WTC11 (cell line): ENCODE results near the gene TNFAIP8L3. TPM values are rescaled to one million over a fixed set of nuclear protein-coding genes. Genes with fewer than 3 reads are reported as not detected.

Experiments
- ATAC-seq: fragments of 200-7000 bp; cut with Tn5 transposase; 2 replicates; pipeline ENCODE4 v1.10.0; 2021; ENCODE audit warnings: mild to moderate bottlenecking, moderate library complexity
- CTCF ChIA-PET: fragments of 300-600 bp; sonication (Branson Sonifier 250); formaldehyde crosslinking; loops from one replicate; lab custom pipeline; 2021; ENCODE audit warnings: antibody characterized with exemption; lab: Charles Lee
- POLR2A ChIA-PET: fragments of 350-600 bp; sonication (Branson Sonifier 250); formaldehyde crosslinking; loops from one replicate; lab custom pipeline; 2021; ENCODE audit warnings: antibody characterized with exemption; lab: Charles Lee
- DNase-seq: peaks from one replicate; pipeline ENCODE4 v3.0.0; 2021; ENCODE audit warnings: low spot score
- H3K27ac Mint-ChIP-seq: 2 replicates; pipeline ENCODE4 v1.8.0; 2021; ENCODE audit warnings: mixed read lengths
- H3K27me3 Mint-ChIP-seq: 2 replicates; pipeline ENCODE4 v1.8.0; 2021; ENCODE audit warnings: low read depth, mild to moderate bottlenecking, moderate library complexity, mixed read lengths
- H3K36me3 Mint-ChIP-seq: 2 replicates; pipeline ENCODE4 v1.8.0; 2021; ENCODE audit warnings: mixed read lengths
- H3K4me1 Mint-ChIP-seq: 2 replicates; pipeline ENCODE4 v1.8.0; 2022; ENCODE audit warnings: mixed read lengths
- H3K4me3 Mint-ChIP-seq: 2 replicates; pipeline ENCODE4 v1.8.0; 2021; ENCODE audit warnings: mild to moderate bottlenecking, moderate library complexity, mixed read lengths
- H3K9me3 Mint-ChIP-seq: 2 replicates; pipeline ENCODE4 v1.8.0; 2021; ENCODE audit warnings: mixed read lengths
- ATF1 ChIP-seq: sonication (generic); formaldehyde crosslinking; IDR thresholded peaks from 2 replicates; pipeline ENCODE4 v1.8.1; 2023; ENCODE audit warnings: mild to moderate bottlenecking, moderate library complexity, missing genetic modification reagents
- ATF3 ChIP-seq: sonication (generic); formaldehyde crosslinking; conservative IDR thresholded peaks from 2 replicates; pipeline ENCODE4 v1.8.1; 2022; ENCODE audit warnings: mild to moderate bottlenecking, missing genetic modification reagents
- CREB1 ChIP-seq: sonication (generic); formaldehyde crosslinking; IDR thresholded peaks from 2 replicates; pipeline ENCODE4 v1.8.0; 2023; ENCODE audit warnings: mild to moderate bottlenecking, missing genetic modification reagents
- E2F5 ChIP-seq: sonication (generic); formaldehyde crosslinking; IDR thresholded peaks from 2 replicates; pipeline ENCODE4 v1.8.1; 2022; ENCODE audit warnings: mild to moderate bottlenecking, moderate library complexity, missing genetic modification reagents
- ESRRA ChIP-seq: sonication (generic); formaldehyde crosslinking; IDR thresholded peaks from 2 replicates; pipeline ENCODE4 v1.8.1; 2022; ENCODE audit warnings: mild to moderate bottlenecking, missing genetic modification reagents, borderline replicate concordance
- GABPB1 ChIP-seq: sonication (generic); formaldehyde crosslinking; IDR thresholded peaks from 2 replicates; pipeline ENCODE4 v1.8.1; 2023; ENCODE audit warnings: mild to moderate bottlenecking, missing genetic modification reagents
- NFATC4 ChIP-seq: fragments of 250-450 bp; sonication (Bioruptor Pico); IDR thresholded peaks from 2 replicates; pipeline ENCODE4 v1.9.0; 2021; ENCODE audit warnings: mild to moderate bottlenecking
- PRDM15 ChIP-seq: sonication (generic); formaldehyde crosslinking; IDR thresholded peaks from 2 replicates; pipeline ENCODE4 v1.8.0; 2022; ENCODE audit warnings: missing genetic modification reagents
- RELA ChIP-seq: sonication (generic); formaldehyde crosslinking; IDR thresholded peaks from 2 replicates; pipeline ENCODE4 v1.8.1; 2022; ENCODE audit warnings: missing genetic modification reagents, mild to moderate bottlenecking, borderline replicate concordance
- SMAD3 ChIP-seq: sonication (generic); formaldehyde crosslinking; IDR thresholded peaks from 2 replicates; pipeline ENCODE4 v1.8.0; 2022; ENCODE audit warnings: missing genetic modification reagents, mild to moderate bottlenecking, borderline replicate concordance
- USF1 ChIP-seq: sonication (generic); formaldehyde crosslinking; IDR thresholded peaks from 2 replicates; pipeline ENCODE4 v1.8.0; 2022; ENCODE audit warnings: mild to moderate bottlenecking, missing genetic modification reagents
- ZNF416 ChIP-seq: fragments of 250-450 bp; sonication (Bioruptor Pico); IDR thresholded peaks from 2 replicates; pipeline ENCODE4 v1.9.0; 2021; ENCODE audit warnings: mild to moderate bottlenecking, inconsistent platforms
- ZNF423 ChIP-seq: fragments of 250-450 bp; sonication (Bioruptor Pico); IDR thresholded peaks from 2 replicates; pipeline ENCODE4 v2.1.2; 2022; ENCODE audit warnings: mild to moderate bottlenecking, moderate library complexity
- ZNF532 ChIP-seq: fragments of 250-450 bp; sonication (Bioruptor Pico); IDR thresholded peaks from 2 replicates; pipeline ENCODE4 v1.9.0; 2021; ENCODE audit warnings: mild to moderate bottlenecking, borderline replicate concordance
- total RNA-seq: library from RNA; stranded (reverse); gene quantifications from 3 replicates; pipeline ENCODE4 v1.2.3, GENCODE V29; 2021

The TNFAIP8L3 gene
- total RNA-seq, 1 experiment from 2014 or later: 0.39 TPM

GRCh38 chr15:51025454-51025846 lies 69.3 kb downstream of the TNFAIP8L3 start:
- Mint-ChIP-seq H3K27ac (no peak overlapping the region), H3K27me3 (0 out of 2 replicates have a peak, but pooled peaks cover 3% of the 10 kb centered on the region), H3K4me3 (no peak overlapping the region), H3K9me3 (peaks cover 25% of the 10 kb centered on the region), H3K4me1 (no peaks in the 10 kb centered on the region), H3K36me3 (peaks cover 6% of the 10 kb centered on the region; the same call in 1 of the 2 replicates)
- TF ChIP-seq NFATC4 (CRISPR knock-in tag): no peak
- ChIA-PET POLR2A (no interaction called here), CTCF (interaction anchor here (0.7 kb wide), 1 partner anchor 177 kb away, joined by 4 read pairs; no protein-coding TSS in a partner anchor)
- ATAC-seq: no peak
- no peak for DNase-seq

GRCh38 chr15:51024735-51025453 lies 69.8 kb downstream of the TNFAIP8L3 start:
- Mint-ChIP-seq H3K4me3 (no peak overlapping the region), H3K27me3 (0 out of 2 replicates have a peak, but pooled peaks cover 3% of the 10 kb centered on the region), H3K9me3 (peaks cover 23% of the 10 kb centered on the region), H3K27ac (no peak overlapping the region), H3K36me3 (peaks cover 5% of the 10 kb centered on the region; the same call in 1 of the 2 replicates), H3K4me1 (no peaks in the 10 kb centered on the region)
- ChIA-PET POLR2A (no interaction called here), CTCF (no interaction called here)
- no peak for DNase-seq
- ATAC-seq: no peak
- no peak for TF ChIP-seq CREB1 (CRISPR knock-in tag)
- TF ChIP-seq SMAD3 (CRISPR knock-in tag): no peak
- TF ChIP-seq USF1 (CRISPR knock-in tag): no peak
- no peak for TF ChIP-seq ZNF532 (CRISPR knock-in tag)
- TF ChIP-seq ZNF416 (CRISPR knock-in tag): no peak

- H3K9me3 Mint-ChIP-seq: peaks cover 19% of the 10 kb centered on the region
- CTCF ChIA-PET: no interaction called here
- no peak for TF ChIP-seq GABPB1 (CRISPR knock-in tag)
- no peak for TF ChIP-seq ESRRA (CRISPR knock-in tag)
- no peak for TF ChIP-seq RELA (CRISPR knock-in tag)
- TF ChIP-seq ATF1 (CRISPR knock-in tag): no peak
- TF ChIP-seq NFATC4 (CRISPR knock-in tag): no peak
- TF ChIP-seq ATF3 (CRISPR knock-in tag): no peak
- TF ChIP-seq, all 79 proteins: peak for 0
- H3K4me3 Mint-ChIP-seq: no peak overlapping the region
- H3K4me1 Mint-ChIP-seq: no peaks in the 10 kb centered on the region
- POLR2A ChIA-PET: no interaction called here
- ATAC-seq (no peak), DNase-seq (no peak)
- H3K36me3 Mint-ChIP-seq: peaks cover 4% of the 10 kb centered on the region; the same call in 1 of the 2 replicates
- H3K27me3 Mint-ChIP-seq: no peaks in the 10 kb centered on the region
- no peak overlapping the region for H3K27ac Mint-ChIP-seq
These were observed 71.2 kb downstream of the TNFAIP8L3 start for GRCh38 chr15:51023499-51023898.

GRCh38 chr15:51022206-51022605 lies 72.5 kb downstream of the TNFAIP8L3 start:
- TF ChIP-seq ZNF416 (CRISPR knock-in tag) (no peak), PRDM15 (no peak), ZNF423 (CRISPR knock-in tag) (no peak), E2F5 (CRISPR knock-in tag) (no peak)
- Mint-ChIP-seq H3K4me1 (no peaks in the 10 kb centered on the region), H3K27ac (no peak overlapping the region), H3K27me3 (no peaks in the 10 kb centered on the region), H3K9me3 (peaks cover 11% of the 10 kb centered on the region), H3K4me3 (no peak overlapping the region), H3K36me3 (no peaks in the 10 kb centered on the region)
- POLR2A ChIA-PET: no interaction called here
- ATAC-seq (no peak), DNase-seq (no peak)
- CTCF ChIA-PET: no interaction called here
